ENCODE results near the gene CYP2B6. TPM values are rescaled to one million over a fixed set of nuclear protein-coding genes. Genes with fewer than 3 reads are reported as not detected.
"Not testable (repeated sequence)": the region's sequence is repeated elsewhere in the genome, so short reads cannot be mapped to it uniquely, and the experiment has no call there.

The CYP2B6 gene
- total and polyA plus RNA-seq, 10 of the 15 experiments (the other 5 are each of a cell fraction or from before 2014, with no cell fraction given) = 0.23 to 0.86 TPM; not detected in 8

GRCh38 chr19:41039806-41040205, 48.7 kb downstream of the CYP2B6 start:
- in situ Hi-C loops (cut with MboI) = no loop called here
- no peak overlapping the region for H2AFZ ChIP-seq (ENCODE audit: control insufficient read depth, low read depth, low read length)
- intact Hi-C loops (cut with micrococcal nuclease; ENCODE audit: unreplicated experiment) = no loop called here

GRCh38 chr19:41045095-41045494, 54.0 kb downstream of the CYP2B6 start:
- H3K9me3 ChIP-seq (replicated peaks; ENCODE audit: control insufficient read depth, insufficient read depth, low read length); H3K27me3 ChIP-seq (replicated peaks in 1 of 2; ENCODE audit: control insufficient read depth in 2 of 2, insufficient read depth in 2 of 2, low read length in 1 of 2); H3K9ac ChIP-seq (ENCODE audit: control insufficient read depth, insufficient read depth, low read length); SMC1A ChIA-PET (ENCODE audit: uncharacterized antibody, unreplicated experiment); RAD21 ChIA-PET (ENCODE audit: unreplicated experiment); H3K4me1 ChIP-seq (ENCODE audit: control insufficient read depth, insufficient read depth, low read length); BruUV-seq (replicated peaks); CTCF ChIA-PET; H3K4me3 ChIP-seq; POLR2A ChIA-PET; H3K79me2 ChIP-seq (ENCODE audit: control insufficient read depth, insufficient read depth, low read length); intact Hi-C loops (cut with micrococcal nuclease; ENCODE audit: unreplicated experiment); in situ Hi-C loops (cut with MboI); ATAC-seq; H4K20me1 ChIP-seq (ENCODE audit: control insufficient read depth, insufficient read depth); DNase-seq (ENCODE audit: low read depth, low spot score); H3K27ac ChIP-seq (ENCODE audit: control insufficient read depth, insufficient read depth); H2AFZ ChIP-seq (ENCODE audit: control insufficient read depth, low read depth, low read length); H3K36me3 ChIP-seq (ENCODE audit: control insufficient read depth in 2 of 2, insufficient read depth in 2 of 2, low read length in 1 of 2); H3K4me2 ChIP-seq (ENCODE audit: control insufficient read depth, insufficient read depth): not testable (repeated sequence)
- FAIRE-seq = peak; percentile 49
- 0% methylated on average over 1 of the region's 1 CpG for WGBS (ENCODE audit: insufficient coverage, insufficient replicate concordance, low lambda C conversion rate, missing lambda C conversion rate)

More at GRCh38 chr19:41039806-41040205, 48.7 kb downstream of the CYP2B6 start:
- ATAC-seq (no peak), FAIRE-seq (no peak), DNase-seq (ENCODE audit: low read depth, low spot score) (no peak)
- 50% methylated on average over 1 of the region's 1 CpG for WGBS (ENCODE audit: insufficient coverage, insufficient replicate concordance, low lambda C conversion rate, missing lambda C conversion rate)
- Histone ChIP-seq H3K4me2 (ENCODE audit: control insufficient read depth, insufficient read depth) (no peak overlapping the region), H3K4me1 (ENCODE audit: control insufficient read depth, insufficient read depth, low read length) (no peaks in the 10 kb centered on the region), H3K4me3 (no peak overlapping the region), H3K27ac (ENCODE audit: control insufficient read depth, insufficient read depth) (no peak overlapping the region), H3K79me2 (ENCODE audit: control insufficient read depth, insufficient read depth, low read length) (no peaks in the 10 kb centered on the region), H3K36me3 (ENCODE audit: control insufficient read depth in 2 of 2, insufficient read depth in 2 of 2, low read length in 1 of 2) (no peaks in the 10 kb centered on the region), H3K9me3 (replicated peaks; ENCODE audit: control insufficient read depth, insufficient read depth, low read length) (no peaks in the 10 kb centered on the region), H4K20me1 (ENCODE audit: control insufficient read depth, insufficient read depth) (no peaks in the 10 kb centered on the region), H3K27me3 (replicated peaks in 1 of 2; ENCODE audit: control insufficient read depth in 2 of 2, insufficient read depth in 2 of 2, low read length in 1 of 2) (no peaks in the 10 kb centered on the region), H3K9ac (ENCODE audit: control insufficient read depth, insufficient read depth, low read length) (no peak overlapping the region)
- ChIA-PET POLR2A (no interaction called here), SMC1A (ENCODE audit: uncharacterized antibody, unreplicated experiment) (no interaction called here), CTCF (no interaction called here), RAD21 (ENCODE audit: unreplicated experiment) (no interaction called here)
- TF ChIP-seq BMI1 (IDR thresholded peaks at IDR 0.05; ENCODE audit: borderline replicate concordance) = no peak
- BruUV-seq (replicated peaks) = no TSS peak
